ENCODE results near the gene CCDC30.
"Not testable (repeated sequence)": the region's sequence is repeated elsewhere in the genome, so short reads cannot be mapped to it uniquely, and the experiment has no call there.

The CCDC30 gene

GRCh38 chr1:42529724-42530181 lies 66.7 kb downstream of the CCDC30 start:
- DNase-seq (ENCODE audit: low read depth): no peak

- no peak for DNase-seq (ENCODE audit: low read depth)
These were observed 68.0 kb downstream of the CCDC30 start for GRCh38 chr1:42531043-42531442.

- DNase-seq (ENCODE audit: low read depth): no peak
These were observed 70.2 kb downstream of the CCDC30 start for GRCh38 chr1:42533101-42533863.

- no peak for DNase-seq (ENCODE audit: low read depth)
These were observed 78.0 kb downstream of the CCDC30 start for GRCh38 chr1:42541104-42541503.

- DNase-seq (ENCODE audit: low read depth): no peak
These were observed 88.1 kb downstream of the CCDC30 start for GRCh38 chr1:42551180-42551579.

- no peak for DNase-seq (ENCODE audit: low read depth)
These were observed 88.5 kb downstream of the CCDC30 start for GRCh38 chr1:42551590-42551989.

GRCh38 chr1:42552636-42553035 lies 89.5 kb downstream of the CCDC30 start:
- no peak for DNase-seq (ENCODE audit: low read depth)

GRCh38 chr1:42557230-42557851 lies 94.3 kb downstream of the CCDC30 start:
- no peak for DNase-seq (ENCODE audit: low read depth)

- DNase-seq (ENCODE audit: low read depth): no peak
These were observed 104.0 kb downstream of the CCDC30 start for GRCh38 chr1:42567038-42567437.

- no peak for DNase-seq (ENCODE audit: low read depth)
These were observed 113.8 kb downstream of the CCDC30 start for GRCh38 chr1:42576935-42577334.

GRCh38 chr1:42586016-42586415 lies 122.9 kb downstream of the CCDC30 start:
- no peak for DNase-seq (ENCODE audit: low read depth)

- no peak for DNase-seq (ENCODE audit: low read depth)
These were observed 124.7 kb downstream of the CCDC30 start for GRCh38 chr1:42587753-42588152.

- DNase-seq (ENCODE audit: low read depth): no peak
These were observed 129.7 kb downstream of the CCDC30 start for GRCh38 chr1:42592811-42593210.

GRCh38 chr1:42593486-42594100 lies 130.5 kb downstream of the CCDC30 start:
- no peak for DNase-seq (ENCODE audit: low read depth)

GRCh38 chr1:42601472-42601871 lies 138.4 kb downstream of the CCDC30 start:
- no peak for DNase-seq (ENCODE audit: low read depth)

- no peak for DNase-seq (ENCODE audit: low read depth)
These were observed 150.7 kb downstream of the CCDC30 start for GRCh38 chr1:42613803-42614131.

GRCh38 chr1:42618866-42619265 lies 155.8 kb downstream of the CCDC30 start:
- no peak for DNase-seq (ENCODE audit: low read depth)

GRCh38 chr1:42620307-42620706 lies 157.2 kb downstream of the CCDC30 start:
- no peak for DNase-seq (ENCODE audit: low read depth)

- DNase-seq (ENCODE audit: low read depth): not testable (repeated sequence)
These were observed 158.1 kb downstream of the CCDC30 start for GRCh38 chr1:42621180-42621579.

- DNase-seq (ENCODE audit: low read depth): not testable (repeated sequence)
These were observed 164.1 kb downstream of the CCDC30 start for GRCh38 chr1:42627205-42627604.

GRCh38 chr1:42639116-42639515 lies 176.0 kb downstream of the CCDC30 start:
- DNase-seq (ENCODE audit: low read depth): no peak

GRCh38 chr1:42646056-42646455 lies 183.0 kb downstream of the CCDC30 start:
- DNase-seq (ENCODE audit: low read depth): no peak

- no peak for DNase-seq (ENCODE audit: low read depth)
These were observed 194.1 kb downstream of the CCDC30 start for GRCh38 chr1:42657201-42657600.
